Calu3 (cell line): ENCODE data around the gene ARHGAP22. TPM values are rescaled to one million over a fixed set of nuclear protein-coding genes. Genes with fewer than 3 reads are reported as not detected.

ENCODE experiments used
- BruUV-seq: library from RNA; stranded (reverse); fragments of 400-500 nt; replicated peaks from 2 replicates; lab custom pipeline; 2021; lab: Mats Ljungman, UMichigan
- CTCF ChIA-PET: fragments of 300-600 bp; sonication (Branson Sonifier 250); formaldehyde crosslinking; loops from one replicate; lab custom pipeline; 2022; ENCODE audit warnings: antibody characterized with exemption; lab: Charles Lee
- DNase-seq: peaks from one replicate; pipeline ENCODE4 v3.0.0; 2022
- H3K27ac Mint-ChIP-seq: one replicate; pipeline ENCODE4 v1.8.0; 2022; ENCODE audit warnings: mixed read lengths; ENCODE audit not compliant: unreplicated experiment
- H3K27me3 Mint-ChIP-seq: one replicate; pipeline ENCODE4 v1.8.0; 2022; ENCODE audit warnings: mixed read lengths; ENCODE audit not compliant: unreplicated experiment
- H3K36me3 Mint-ChIP-seq: one replicate; pipeline ENCODE4 v1.8.0; 2022; ENCODE audit warnings: mild to moderate bottlenecking, moderate library complexity, mixed read lengths; ENCODE audit not compliant: insufficient read depth, unreplicated experiment
- H3K4me1 Mint-ChIP-seq: one replicate; pipeline ENCODE4 v1.8.0; 2022; ENCODE audit warnings: mild to moderate bottlenecking, low read depth, mixed read lengths; ENCODE audit not compliant: unreplicated experiment
- H3K4me3 Mint-ChIP-seq: one replicate; pipeline ENCODE4 v1.8.0; 2022; ENCODE audit warnings: mild to moderate bottlenecking, low read depth, moderate library complexity, mixed read lengths; ENCODE audit not compliant: unreplicated experiment
- H3K9me3 Mint-ChIP-seq: one replicate; pipeline ENCODE4 v1.8.0; 2022; ENCODE audit warnings: low read depth, mixed read lengths; ENCODE audit not compliant: unreplicated experiment
- CTCF ChIP-seq: fragments of 200-600 bp; IDR thresholded peaks from one replicate; pipeline ENCODE4 v1.8.0; 2022; ENCODE audit warnings: antibody characterized with exemption; ENCODE audit not compliant: unreplicated experiment
- intact Hi-C: fragments of 100-400 bp; cut with micrococcal nuclease; formaldehyde crosslinking; loops from one replicate; pipeline ENCODE4 v1.10.0; 2022; ENCODE audit not compliant: unreplicated experiment
- total RNA-seq: library from RNA; stranded (reverse); gene quantifications from 2 replicates; pipeline ENCODE4 v1.2.3, GENCODE V29; 2022

Gene ARHGAP22
- total RNA-seq, 1 experiment from 2014 or later, result 1.0 TPM

GRCh38 chr10:48412933-48413332 is 191.9 kb downstream of the ARHGAP22 start:
- no peak for TF ChIP-seq CTCF
- BruUV-seq, result no TSS peak
- CTCF ChIA-PET, result no interaction called here
- no peak for DNase-seq
- Mint-ChIP-seq H3K36me3 (no peaks in the 10 kb centered on the region), H3K27me3 (no peaks in the 10 kb centered on the region), H3K4me1 (peaks cover 14% of the 10 kb centered on the region), H3K27ac (no peak overlapping the region), H3K4me3 (no peak overlapping the region), H3K9me3 (peaks cover 3% of the 10 kb centered on the region)
- intact Hi-C loops, result no loop called here

- H3K9me3 Mint-ChIP-seq, result peaks cover 3% of the 10 kb centered on the region
- H3K36me3 Mint-ChIP-seq, result no peaks in the 10 kb centered on the region
- H3K27me3 Mint-ChIP-seq, result no peaks in the 10 kb centered on the region
- BruUV-seq, result no TSS peak
- H3K4me3 Mint-ChIP-seq, result no peak overlapping the region
- no peak overlapping the region for H3K27ac Mint-ChIP-seq
- no peak for TF ChIP-seq CTCF
- peaks cover 11% of the 10 kb centered on the region for H3K4me1 Mint-ChIP-seq
- intact Hi-C loops, result no loop called here
- no peak for DNase-seq
- CTCF ChIA-PET, result no interaction called here
These were observed 192.8 kb downstream of the ARHGAP22 start for GRCh38 chr10:48412081-48412480.

- BruUV-seq, result no TSS peak
- peaks cover 3% of the 10 kb centered on the region for H3K9me3 Mint-ChIP-seq
These were observed 193.4 kb downstream of the ARHGAP22 start for GRCh38 chr10:48411510-48411909.

GRCh38 chr10:48410503-48410902 is 194.4 kb downstream of the ARHGAP22 start:
- Mint-ChIP-seq H3K27ac (no peak overlapping the region), H3K4me1 (no peaks in the 10 kb centered on the region), H3K36me3 (no peaks in the 10 kb centered on the region), H3K27me3 (no peaks in the 10 kb centered on the region), H3K9me3 (peaks cover 3% of the 10 kb centered on the region), H3K4me3 (no peak overlapping the region)
- BruUV-seq, result no TSS peak
- TF ChIP-seq CTCF, result no peak
- CTCF ChIA-PET, result no interaction called here
- DNase-seq, result no peak
- intact Hi-C loops, result no loop called here

More at GRCh38 chr10:48411510-48411909, 193.4 kb downstream of the ARHGAP22 start:
- intact Hi-C loops, result no loop called here
- Mint-ChIP-seq H3K4me3 (no peak overlapping the region), H3K27me3 (no peaks in the 10 kb centered on the region), H3K27ac (no peak overlapping the region), H3K4me1 (peaks cover 6% of the 10 kb centered on the region), H3K36me3 (no peaks in the 10 kb centered on the region)
- no peak for DNase-seq
- CTCF ChIA-PET, result no interaction called here
- TF ChIP-seq CTCF, result no peak
